ENCODE results near the gene REG1B.

The REG1B gene

GRCh38 chr2:79087785-79088364 is at the start of gene REG1B:
TSS of gene REG1B (minus strand) at chr2:79087993. CDS start at chr2:79087612, 381 bp downstream.
- no peak for DNase-seq

- no peak for DNase-seq
These were observed 43.9 kb upstream of the REG1B start for GRCh38 chr2:79131687-79132086.

- DNase-seq: no peak
These were observed 42.0 kb upstream of the REG1B start for GRCh38 chr2:79129804-79130203.

GRCh38 chr2:79129260-79129659 is 41.5 kb upstream of the REG1B start:
- no peak for DNase-seq

GRCh38 chr2:79128406-79128805 is 40.6 kb upstream of the REG1B start:
- no peak for DNase-seq

GRCh38 chr2:79125721-79125985 is 37.9 kb upstream of the REG1B start:
- DNase-seq: no peak

GRCh38 chr2:79124907-79125720 is 37.3 kb upstream of the REG1B start:
- no peak for DNase-seq

- no peak for DNase-seq
These were observed 34.9 kb upstream of the REG1B start for GRCh38 chr2:79122676-79123075.

- DNase-seq: no peak
These were observed 32.5 kb upstream of the REG1B start, which contains the start of gene REG1A for GRCh38 chr2:79120194-79120713. TSS of gene REG1A (plus strand) at chr2:79120488. CDS start at chr2:79120862, 374 bp downstream.

- DNase-seq: no peak
These were observed 29.5 kb upstream of the REG1B start for GRCh38 chr2:79116997-79117928.

- no peak for DNase-seq
These were observed 27.2 kb upstream of the REG1B start for GRCh38 chr2:79114797-79115494.

- DNase-seq: no peak
These were observed 24.5 kb upstream of the REG1B start for GRCh38 chr2:79112269-79112668.

- DNase-seq: no peak
These were observed 17.5 kb upstream of the REG1B start for GRCh38 chr2:79105259-79105658.

- no peak for DNase-seq
These were observed 15.4 kb upstream of the REG1B start for GRCh38 chr2:79103214-79103613.

GRCh38 chr2:79101024-79101423 is 13.2 kb upstream of the REG1B start:
- no peak for DNase-seq

- no peak for DNase-seq
These were observed 12.5 kb upstream of the REG1B start for GRCh38 chr2:79100285-79100684.

GRCh38 chr2:79099140-79099686 is 11.4 kb upstream of the REG1B start:
- no peak for DNase-seq

GRCh38 chr2:79097843-79098242 is 10.1 kb upstream of the REG1B start:
- DNase-seq: no peak

GRCh38 chr2:79090693-79091092 is 2.9 kb upstream of the REG1B start:
- DNase-seq: no peak

- no peak for DNase-seq
These were observed 1.5 kb downstream of the REG1B start for GRCh38 chr2:79086255-79086654.

- DNase-seq: no peak
These were observed 2.4 kb downstream of the REG1B start for GRCh38 chr2:79085382-79085781.

- no peak for DNase-seq
These were observed 3.2 kb downstream of the REG1B start for GRCh38 chr2:79084495-79085135.
